KBM-7 (cell line): ENCODE measurements around the gene PPP2R3B.

ENCODE experiments used
- DNase-seq: peaks from one replicate; pipeline ENCODE4 v3.0.0-alpha.2; 2015
- in situ Hi-C: fragments of 300-500 bp; cut with MboI; formaldehyde crosslinking; loops from 2 replicates; pipeline ENCODE4 v1.14.3; 2020; ENCODE audit warnings: low sequenced_read_pairs, low pct_unique_long_range_greater_than_20kb, mixed read lengths

Gene PPP2R3B

GRCh38 chrX:374596-374995, 12.1 kb downstream of the PPP2R3B start:
- no peak for DNase-seq
- in situ Hi-C loops, result no loop called here

- in situ Hi-C loops, result no loop called here
- DNase-seq, result no peak
Observed at GRCh38 chrX:373641-374471, 12.9 kb downstream of the PPP2R3B start.

GRCh38 chrX:372856-373640, 13.7 kb downstream of the PPP2R3B start:
- no peak for DNase-seq
- in situ Hi-C loops, result no loop called here

GRCh38 chrX:371907-372306, 14.8 kb downstream of the PPP2R3B start:
- DNase-seq, result no peak
- in situ Hi-C loops, result no loop called here

GRCh38 chrX:370963-371745, 15.6 kb downstream of the PPP2R3B start:
- DNase-seq, result no peak
- in situ Hi-C loops, result no loop called here

- in situ Hi-C loops, result no loop called here
- no peak for DNase-seq
Observed at GRCh38 chrX:370244-370962, 16.3 kb downstream of the PPP2R3B start.

GRCh38 chrX:369563-370101, 17.1 kb downstream of the PPP2R3B start:
- no peak for DNase-seq
- in situ Hi-C loops, result no loop called here

- in situ Hi-C loops, result no loop called here
- DNase-seq, result no peak
Observed at GRCh38 chrX:368811-369562, 17.7 kb downstream of the PPP2R3B start.

GRCh38 chrX:367866-368265, 18.8 kb downstream of the PPP2R3B start:
- no peak for DNase-seq
- in situ Hi-C loops, result no loop called here

GRCh38 chrX:367349-367748, 19.4 kb downstream of the PPP2R3B start:
- DNase-seq, result no peak
- in situ Hi-C loops, result no loop called here

- DNase-seq, result no peak
- in situ Hi-C loops, result no loop called here
Observed at GRCh38 chrX:363621-364375, 22.9 kb downstream of the PPP2R3B start.

GRCh38 chrX:362937-363620, 23.6 kb downstream of the PPP2R3B start:
- in situ Hi-C loops, result no loop called here
- DNase-seq, result no peak

- DNase-seq, result no peak
Observed at GRCh38 chrX:362351-362750, 24.4 kb downstream of the PPP2R3B start.

GRCh38 chrX:361231-362145, 25.2 kb downstream of the PPP2R3B start:
- DNase-seq, result no peak
- in situ Hi-C loops, result no loop called here

More at GRCh38 chrX:362351-362750, 24.4 kb downstream of the PPP2R3B start:
- in situ Hi-C loops, result no loop called here

GRCh38 chrX:360496-361150, 26.1 kb downstream of the PPP2R3B start:
- in situ Hi-C loops, result no loop called here
- DNase-seq, result no peak
